ENCODE results near the gene CDCA7. TPM values are rescaled to one million over a fixed set of nuclear protein-coding genes. Genes with fewer than 3 reads are reported as not detected.

Gene CDCA7
- total and polyA plus RNA-seq, 7 donors, result 0.35 to 9.2 (median 2.2) TPM

- H3K36me3 ChIP-seq (ENCODE audit: insufficient read depth in 1 of 2, low read depth in 1 of 2), result no peaks in the 10 kb centered on the region
- ATAC-seq (no peak), DNase-seq (no peak)
- TF ChIP-seq CTCF (IDR thresholded peaks at IDR 0.05), result no peak
- 45 to 62% (median 55%) methylated on average over 4 of the region's 4 CpGs for WGBS, 3 donors
- H3K9me3 ChIP-seq, result no peaks in the 10 kb centered on the region
- intact Hi-C loops (cut with DNase I), result loop anchor here (5.0 to 10.0 kb wide), 3 partner anchors 174 to 942 kb away; no protein-coding TSS in a partner anchor
- no peaks in the 10 kb centered on the region for H3K27me3 ChIP-seq (ENCODE audit: insufficient read depth in 3 of 3, low read length in 2 of 3)
- no peak overlapping the region for H3K27ac ChIP-seq
- H3K4me1 ChIP-seq, result peaks cover 6% of the 10 kb centered on the region
- H3K4me3 ChIP-seq, result no peak overlapping the region
Observed at GRCh38 chr2:173400760-173401159, 46.1 kb downstream of the CDCA7 start.

GRCh38 chr2:173401716-173402326 is 47.1 kb downstream of the CDCA7 start:
- no peaks in the 10 kb centered on the region for H3K36me3 ChIP-seq (ENCODE audit: insufficient read depth in 1 of 2, low read depth in 1 of 2)
- H3K9me3 ChIP-seq, result no peaks in the 10 kb centered on the region
- peaks cover 6% of the 10 kb centered on the region for H3K4me1 ChIP-seq
- peak overlapping the region; percentile 56 for H3K4me3 ChIP-seq
- TF ChIP-seq CTCF (IDR thresholded peaks at IDR 0.05), result no peak
- intact Hi-C loops (cut with DNase I), result loop anchor here (2.0 to 10.0 kb wide), 5 partner anchors 47 to 940 kb away; no protein-coding TSS in a partner anchor
- DNase-seq (no peak), ATAC-seq (peak in 2 of 4 donors; percentile 40 to 55)
- WGBS, 3 donors, result 6 to 9% (median 7%) methylated on average over 7 of the region's 7 CpGs
- H3K27me3 ChIP-seq (ENCODE audit: insufficient read depth in 3 of 3, low read length in 2 of 3), result peaks cover 0 to 2% (median 0%) of the 10 kb centered on the region in 3 donors
- no peak overlapping the region for H3K27ac ChIP-seq

- no peaks in the 10 kb centered on the region for H3K9me3 ChIP-seq
- WGBS, 3 donors, result 3 to 4% (median 4%) methylated on average over 21 of the region's 21 CpGs
- H3K4me3 ChIP-seq, result peak overlapping the region; percentile 56
- H3K27ac ChIP-seq, result no peak overlapping the region
- peak; percentile 86 for TF ChIP-seq CTCF (IDR thresholded peaks at IDR 0.05)
- H3K4me1 ChIP-seq, result peaks cover 6% of the 10 kb centered on the region
- DNase-seq (peak; percentile 69 to 83), ATAC-seq (peak; percentile 93 to 99 (median 96))
- intact Hi-C loops (cut with DNase I), result loop anchor here (2.0 to 10.0 kb wide), 5 partner anchors 46 to 940 kb away; no protein-coding TSS in a partner anchor
- no peaks in the 10 kb centered on the region for H3K36me3 ChIP-seq (ENCODE audit: insufficient read depth in 1 of 2, low read depth in 1 of 2)
- H3K27me3 ChIP-seq (ENCODE audit: insufficient read depth in 3 of 3, low read length in 2 of 3), result peaks cover 0 to 2% (median 0%) of the 10 kb centered on the region in 3 donors
Observed at GRCh38 chr2:173402405-173402974, 47.8 kb downstream of the CDCA7 start.

GRCh38 chr2:173404841-173405750 is 50.4 kb downstream of the CDCA7 start:
- ATAC-seq (no peak), DNase-seq (no peak)
- intact Hi-C loops (cut with DNase I), result loop anchor here (5.0 to 10.0 kb wide), 3 partner anchors 170 to 937 kb away; no protein-coding TSS in a partner anchor
- Histone ChIP-seq H3K36me3 (ENCODE audit: insufficient read depth in 1 of 2, low read depth in 1 of 2) (no peaks in the 10 kb centered on the region), H3K27ac (no peak overlapping the region), H3K4me1 (peaks cover 6% of the 10 kb centered on the region), H3K4me3 (no peak overlapping the region), H3K27me3 (ENCODE audit: insufficient read depth in 3 of 3, low read length in 2 of 3) (peaks cover 0 to 2% (median 0%) of the 10 kb centered on the region in 3 donors), H3K9me3 (no peaks in the 10 kb centered on the region)
- WGBS, 3 donors, result 71 to 76% (median 72%) methylated on average over 8 of the region's 8 CpGs
- no peak for TF ChIP-seq CTCF (IDR thresholded peaks at IDR 0.05)

Data from psoas muscle (tissue), 8 donors.